Measurements from ENCODE around the gene KLHL40. TPM values are rescaled to one million over a fixed set of nuclear protein-coding genes. Genes with fewer than 3 reads are reported as not detected.

KLHL40 gene
- total and polyA plus RNA-seq, 9 of the 15 experiments (the other 6 are each of a cell fraction or from before 2014, with no cell fraction given): not detected

DNA sequence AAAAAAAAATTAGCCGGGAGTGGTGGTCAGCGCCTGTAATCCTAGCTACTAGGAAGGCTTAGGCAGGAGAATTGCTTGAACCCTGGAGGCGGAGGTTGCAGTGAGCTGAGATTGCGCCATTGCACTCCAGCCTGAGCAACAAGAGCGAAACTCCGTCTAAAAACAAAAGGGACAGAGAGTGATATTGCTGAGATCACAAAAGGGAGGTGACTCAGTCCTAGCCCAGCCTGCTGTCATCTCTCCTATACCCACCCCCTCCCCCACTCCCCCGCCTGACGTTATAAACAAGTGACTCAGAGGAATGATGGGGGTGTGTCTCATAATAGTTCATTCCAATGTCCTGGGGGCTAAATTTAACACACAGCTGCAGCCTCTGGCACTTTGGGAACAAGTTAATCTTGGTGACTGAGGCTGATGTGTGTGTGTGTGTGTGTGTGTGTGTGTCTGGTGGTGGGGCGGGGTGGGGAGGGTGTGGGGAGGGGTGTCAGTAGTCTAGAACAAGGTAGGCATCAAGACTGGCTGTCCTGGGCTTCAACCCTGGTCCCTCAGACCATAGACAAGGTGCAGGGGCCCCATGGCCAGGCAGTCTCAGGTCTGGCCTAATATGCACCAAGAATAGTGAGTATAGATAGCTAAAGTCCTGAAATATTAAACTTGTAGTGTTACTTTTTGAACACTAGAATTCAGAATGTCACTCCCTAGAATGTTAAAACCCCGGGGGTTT, 1.3 kb upstream of the KLHL40 start (continued):
- TF ChIP-seq, protein P1, sequence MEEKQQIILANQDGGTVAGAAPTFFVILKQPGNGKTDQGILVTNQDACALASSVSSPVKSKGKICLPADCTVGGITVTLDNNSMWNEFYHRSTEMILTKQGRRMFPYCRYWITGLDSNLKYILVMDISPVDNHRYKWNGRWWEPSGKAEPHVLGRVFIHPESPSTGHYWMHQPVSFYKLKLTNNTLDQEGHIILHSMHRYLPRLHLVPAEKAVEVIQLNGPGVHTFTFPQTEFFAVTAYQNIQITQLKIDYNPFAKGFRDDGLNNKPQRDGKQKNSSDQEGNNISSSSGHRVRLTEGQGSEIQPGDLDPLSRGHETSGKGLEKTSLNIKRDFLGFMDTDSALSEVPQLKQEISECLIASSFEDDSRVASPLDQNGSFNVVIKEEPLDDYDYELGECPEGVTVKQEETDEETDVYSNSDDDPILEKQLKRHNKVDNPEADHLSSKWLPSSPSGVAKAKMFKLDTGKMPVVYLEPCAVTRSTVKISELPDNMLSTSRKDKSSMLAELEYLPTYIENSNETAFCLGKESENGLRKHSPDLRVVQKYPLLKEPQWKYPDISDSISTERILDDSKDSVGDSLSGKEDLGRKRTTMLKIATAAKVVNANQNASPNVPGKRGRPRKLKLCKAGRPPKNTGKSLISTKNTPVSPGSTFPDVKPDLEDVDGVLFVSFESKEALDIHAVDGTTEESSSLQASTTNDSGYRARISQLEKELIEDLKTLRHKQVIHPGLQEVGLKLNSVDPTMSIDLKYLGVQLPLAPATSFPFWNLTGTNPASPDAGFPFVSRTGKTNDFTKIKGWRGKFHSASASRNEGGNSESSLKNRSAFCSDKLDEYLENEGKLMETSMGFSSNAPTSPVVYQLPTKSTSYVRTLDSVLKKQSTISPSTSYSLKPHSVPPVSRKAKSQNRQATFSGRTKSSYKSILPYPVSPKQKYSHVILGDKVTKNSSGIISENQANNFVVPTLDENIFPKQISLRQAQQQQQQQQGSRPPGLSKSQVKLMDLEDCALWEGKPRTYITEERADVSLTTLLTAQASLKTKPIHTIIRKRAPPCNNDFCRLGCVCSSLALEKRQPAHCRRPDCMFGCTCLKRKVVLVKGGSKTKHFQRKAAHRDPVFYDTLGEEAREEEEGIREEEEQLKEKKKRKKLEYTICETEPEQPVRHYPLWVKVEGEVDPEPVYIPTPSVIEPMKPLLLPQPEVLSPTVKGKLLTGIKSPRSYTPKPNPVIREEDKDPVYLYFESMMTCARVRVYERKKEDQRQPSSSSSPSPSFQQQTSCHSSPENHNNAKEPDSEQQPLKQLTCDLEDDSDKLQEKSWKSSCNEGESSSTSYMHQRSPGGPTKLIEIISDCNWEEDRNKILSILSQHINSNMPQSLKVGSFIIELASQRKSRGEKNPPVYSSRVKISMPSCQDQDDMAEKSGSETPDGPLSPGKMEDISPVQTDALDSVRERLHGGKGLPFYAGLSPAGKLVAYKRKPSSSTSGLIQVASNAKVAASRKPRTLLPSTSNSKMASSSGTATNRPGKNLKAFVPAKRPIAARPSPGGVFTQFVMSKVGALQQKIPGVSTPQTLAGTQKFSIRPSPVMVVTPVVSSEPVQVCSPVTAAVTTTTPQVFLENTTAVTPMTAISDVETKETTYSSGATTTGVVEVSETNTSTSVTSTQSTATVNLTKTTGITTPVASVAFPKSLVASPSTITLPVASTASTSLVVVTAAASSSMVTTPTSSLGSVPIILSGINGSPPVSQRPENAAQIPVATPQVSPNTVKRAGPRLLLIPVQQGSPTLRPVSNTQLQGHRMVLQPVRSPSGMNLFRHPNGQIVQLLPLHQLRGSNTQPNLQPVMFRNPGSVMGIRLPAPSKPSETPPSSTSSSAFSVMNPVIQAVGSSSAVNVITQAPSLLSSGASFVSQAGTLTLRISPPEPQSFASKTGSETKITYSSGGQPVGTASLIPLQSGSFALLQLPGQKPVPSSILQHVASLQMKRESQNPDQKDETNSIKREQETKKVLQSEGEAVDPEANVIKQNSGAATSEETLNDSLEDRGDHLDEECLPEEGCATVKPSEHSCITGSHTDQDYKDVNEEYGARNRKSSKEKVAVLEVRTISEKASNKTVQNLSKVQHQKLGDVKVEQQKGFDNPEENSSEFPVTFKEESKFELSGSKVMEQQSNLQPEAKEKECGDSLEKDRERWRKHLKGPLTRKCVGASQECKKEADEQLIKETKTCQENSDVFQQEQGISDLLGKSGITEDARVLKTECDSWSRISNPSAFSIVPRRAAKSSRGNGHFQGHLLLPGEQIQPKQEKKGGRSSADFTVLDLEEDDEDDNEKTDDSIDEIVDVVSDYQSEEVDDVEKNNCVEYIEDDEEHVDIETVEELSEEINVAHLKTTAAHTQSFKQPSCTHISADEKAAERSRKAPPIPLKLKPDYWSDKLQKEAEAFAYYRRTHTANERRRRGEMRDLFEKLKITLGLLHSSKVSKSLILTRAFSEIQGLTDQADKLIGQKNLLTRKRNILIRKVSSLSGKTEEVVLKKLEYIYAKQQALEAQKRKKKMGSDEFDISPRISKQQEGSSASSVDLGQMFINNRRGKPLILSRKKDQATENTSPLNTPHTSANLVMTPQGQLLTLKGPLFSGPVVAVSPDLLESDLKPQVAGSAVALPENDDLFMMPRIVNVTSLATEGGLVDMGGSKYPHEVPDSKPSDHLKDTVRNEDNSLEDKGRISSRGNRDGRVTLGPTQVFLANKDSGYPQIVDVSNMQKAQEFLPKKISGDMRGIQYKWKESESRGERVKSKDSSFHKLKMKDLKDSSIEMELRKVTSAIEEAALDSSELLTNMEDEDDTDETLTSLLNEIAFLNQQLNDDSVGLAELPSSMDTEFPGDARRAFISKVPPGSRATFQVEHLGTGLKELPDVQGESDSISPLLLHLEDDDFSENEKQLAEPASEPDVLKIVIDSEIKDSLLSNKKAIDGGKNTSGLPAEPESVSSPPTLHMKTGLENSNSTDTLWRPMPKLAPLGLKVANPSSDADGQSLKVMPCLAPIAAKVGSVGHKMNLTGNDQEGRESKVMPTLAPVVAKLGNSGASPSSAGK (IDR thresholded peaks at IDR 0.05): no peak
- TF ChIP-seq YBX1 (IDR thresholded peaks at IDR 0.05) (no peak), IRF2 (CRISPR knock-in tag; IDR thresholded peaks at IDR 0.05) (no peak), HNRNPH1 (optimal IDR thresholded peaks at IDR 0.05; ENCODE audit: low read depth, low read length) (no peak)
- TF ChIP-seq, protein P2, sequence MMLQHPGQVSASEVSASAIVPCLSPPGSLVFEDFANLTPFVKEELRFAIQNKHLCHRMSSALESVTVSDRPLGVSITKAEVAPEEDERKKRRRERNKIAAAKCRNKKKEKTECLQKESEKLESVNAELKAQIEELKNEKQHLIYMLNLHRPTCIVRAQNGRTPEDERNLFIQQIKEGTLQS (IDR thresholded peaks at IDR 0.05): peak; percentile 89
- TF ChIP-seq, protein P2 (CRISPR knock-in tag; conservative IDR thresholded peaks at IDR 0.05): no peak
